ENCODE data around the gene OTX1. TPM values are rescaled to one million over a fixed set of nuclear protein-coding genes. Genes with fewer than 3 reads are reported as not detected.

The OTX1 gene
- total RNA-seq, 1 donor = not detected

- no peak overlapping the region for H3K4me3 ChIP-seq (ENCODE audit: insufficient read depth, low read length)
- no peaks in the 10 kb centered on the region for H3K4me1 ChIP-seq (ENCODE audit: insufficient read depth, low read length)
- H4K20me1 ChIP-seq (ENCODE audit: insufficient read depth, low read length) = no peaks in the 10 kb centered on the region
- H2AFZ ChIP-seq (ENCODE audit: low read length) = no peak overlapping the region
- no peaks in the 10 kb centered on the region for H3K79me2 ChIP-seq (ENCODE audit: insufficient read depth, low read length)
- H3K36me3 ChIP-seq (ENCODE audit: insufficient read depth, low read length) = no peaks in the 10 kb centered on the region
- H3K27ac ChIP-seq (ENCODE audit: low read depth, low read length) = no peak overlapping the region
- DNase-seq (ENCODE audit: insufficient read length, low spot score, missing footprints) = no peak
- no peak for TF ChIP-seq CTCF (IDR thresholded peaks at IDR 0.05; ENCODE audit: extremely low read depth, low read depth, low read length)
- no peaks in the 10 kb centered on the region for H3K9me3 ChIP-seq (ENCODE audit: low read depth, low read length)
- H3K27me3 ChIP-seq (ENCODE audit: insufficient read depth, low read length) = no peaks in the 10 kb centered on the region
- H3K4me2 ChIP-seq (ENCODE audit: insufficient read depth, low read length) = no peak overlapping the region
Measured at GRCh38 chr2:63035660-63036059, 15.0 kb upstream of the OTX1 start.

DNA sequence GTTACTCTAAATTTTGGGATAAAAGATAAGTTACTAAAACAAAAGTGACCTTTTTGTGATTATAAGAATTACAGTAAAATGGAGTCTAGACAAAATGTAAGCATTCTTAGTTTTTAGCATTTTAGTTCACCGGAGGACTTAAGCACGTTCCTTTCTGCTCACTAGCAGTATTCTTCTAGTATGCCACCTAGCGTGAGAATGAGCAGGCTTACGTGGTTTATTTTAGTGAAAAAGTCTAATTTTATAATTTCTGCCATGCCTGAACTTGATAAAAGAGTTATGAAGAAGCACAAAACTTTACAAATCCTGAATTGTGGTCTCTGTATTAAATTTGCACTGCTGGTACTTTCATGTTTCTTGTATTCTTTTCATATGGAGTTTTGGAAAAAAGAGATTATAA, 12.6 kb upstream of the OTX1 start:
- H3K4me2 ChIP-seq (ENCODE audit: insufficient read depth, low read length) = no peak overlapping the region
- no peak overlapping the region for H3K4me3 ChIP-seq (ENCODE audit: insufficient read depth, low read length)
- no peak for DNase-seq (ENCODE audit: insufficient read length, low spot score, missing footprints)
- no peak overlapping the region for H2AFZ ChIP-seq (ENCODE audit: low read length)
- H3K36me3 ChIP-seq (ENCODE audit: insufficient read depth, low read length) = no peaks in the 10 kb centered on the region
- no peaks in the 10 kb centered on the region for H4K20me1 ChIP-seq (ENCODE audit: insufficient read depth, low read length)
- no peaks in the 10 kb centered on the region for H3K27me3 ChIP-seq (ENCODE audit: insufficient read depth, low read length)
- no peaks in the 10 kb centered on the region for H3K9me3 ChIP-seq (ENCODE audit: low read depth, low read length)
- H3K27ac ChIP-seq (ENCODE audit: low read depth, low read length) = no peak overlapping the region
- H3K79me2 ChIP-seq (ENCODE audit: insufficient read depth, low read length) = no peaks in the 10 kb centered on the region
- no peak for TF ChIP-seq CTCF (IDR thresholded peaks at IDR 0.05; ENCODE audit: extremely low read depth, low read depth, low read length)
- H3K4me1 ChIP-seq (ENCODE audit: insufficient read depth, low read length) = no peaks in the 10 kb centered on the region

- no peak for TF ChIP-seq CTCF (IDR thresholded peaks at IDR 0.05; ENCODE audit: extremely low read depth, low read depth, low read length)
- H3K9me3 ChIP-seq (ENCODE audit: low read depth, low read length) = no peaks in the 10 kb centered on the region
- no peak overlapping the region for H3K4me2 ChIP-seq (ENCODE audit: insufficient read depth, low read length)
- H3K27ac ChIP-seq (ENCODE audit: low read depth, low read length) = no peak overlapping the region
- no peaks in the 10 kb centered on the region for H3K79me2 ChIP-seq (ENCODE audit: insufficient read depth, low read length)
- H3K27me3 ChIP-seq (ENCODE audit: insufficient read depth, low read length) = no peaks in the 10 kb centered on the region
- peaks cover 3% of the 10 kb centered on the region for H4K20me1 ChIP-seq (ENCODE audit: insufficient read depth, low read length)
- no peak overlapping the region for H2AFZ ChIP-seq (ENCODE audit: low read length)
- H3K36me3 ChIP-seq (ENCODE audit: insufficient read depth, low read length) = peaks cover 3% of the 10 kb centered on the region
- DNase-seq (ENCODE audit: insufficient read length, low spot score, missing footprints) = no peak
- no peak overlapping the region for H3K4me3 ChIP-seq (ENCODE audit: insufficient read depth, low read length)
- no peaks in the 10 kb centered on the region for H3K4me1 ChIP-seq (ENCODE audit: insufficient read depth, low read length)
Measured at GRCh38 chr2:63040586-63040985, 10.0 kb upstream of the OTX1 start.

DNA sequence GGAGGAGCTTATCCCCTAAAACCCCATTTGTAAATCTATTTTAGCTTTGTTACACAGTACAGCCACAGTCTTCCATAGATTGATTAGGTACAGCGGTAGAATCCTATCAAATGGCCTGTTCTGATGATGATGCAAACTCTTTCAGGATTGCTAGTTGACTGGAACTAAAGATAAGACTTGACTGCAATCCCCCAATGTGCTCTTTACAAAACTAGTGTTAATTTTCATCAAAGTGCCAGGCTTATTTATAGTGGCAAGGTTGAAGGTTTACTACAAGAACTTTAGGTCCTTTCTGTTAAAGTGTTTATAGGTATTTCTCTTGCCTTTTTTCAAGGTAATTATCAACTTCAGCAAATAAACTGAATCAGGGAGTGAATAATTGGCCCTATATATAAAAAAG, 9.0 kb upstream of the OTX1 start:
- Histone ChIP-seq H4K20me1 (ENCODE audit: insufficient read depth, low read length) (peaks cover 3% of the 10 kb centered on the region), H3K27ac (ENCODE audit: low read depth, low read length) (no peak overlapping the region), H3K9me3 (ENCODE audit: low read depth, low read length) (no peaks in the 10 kb centered on the region), H3K4me2 (ENCODE audit: insufficient read depth, low read length) (no peak overlapping the region), H2AFZ (ENCODE audit: low read length) (no peak overlapping the region), H3K4me1 (ENCODE audit: insufficient read depth, low read length) (no peaks in the 10 kb centered on the region), H3K36me3 (ENCODE audit: insufficient read depth, low read length) (peaks cover 6% of the 10 kb centered on the region), H3K4me3 (ENCODE audit: insufficient read depth, low read length) (no peak overlapping the region), H3K27me3 (ENCODE audit: insufficient read depth, low read length) (peaks cover 3% of the 10 kb centered on the region), H3K79me2 (ENCODE audit: insufficient read depth, low read length) (no peaks in the 10 kb centered on the region)
- DNase-seq (ENCODE audit: insufficient read length, low spot score, missing footprints) = no peak
- TF ChIP-seq CTCF (IDR thresholded peaks at IDR 0.05; ENCODE audit: extremely low read depth, low read depth, low read length) = no peak

Data from osteoblast (primary cell).